Sigmoid colon (tissue), 4 donors: ENCODE measurements around the gene TAOK3.

Experiments used
- EP300 ChIP-seq, 4 donors: sonication (generic); formaldehyde crosslinking; IDR thresholded peaks; one replicate each; pipeline ENCODE4 v1.6.1; 2017; ENCODE audit warnings: antibody characterized with exemption in 4 of 4
- TF ChIP-seq, protein P1 (sequence below), 4 experiments: fragments of 450-650 bp in 3 of 4; fragments of 200-600 bp in 1 of 4; IDR thresholded peaks; one replicate each; pipeline ENCODE4 v1.5.1; 2016 to 2019; ENCODE audit warnings: antibody characterized with exemption in 4 of 4, mild to moderate bottlenecking in 3 of 4, moderate library complexity in 2 of 4

DNA sequence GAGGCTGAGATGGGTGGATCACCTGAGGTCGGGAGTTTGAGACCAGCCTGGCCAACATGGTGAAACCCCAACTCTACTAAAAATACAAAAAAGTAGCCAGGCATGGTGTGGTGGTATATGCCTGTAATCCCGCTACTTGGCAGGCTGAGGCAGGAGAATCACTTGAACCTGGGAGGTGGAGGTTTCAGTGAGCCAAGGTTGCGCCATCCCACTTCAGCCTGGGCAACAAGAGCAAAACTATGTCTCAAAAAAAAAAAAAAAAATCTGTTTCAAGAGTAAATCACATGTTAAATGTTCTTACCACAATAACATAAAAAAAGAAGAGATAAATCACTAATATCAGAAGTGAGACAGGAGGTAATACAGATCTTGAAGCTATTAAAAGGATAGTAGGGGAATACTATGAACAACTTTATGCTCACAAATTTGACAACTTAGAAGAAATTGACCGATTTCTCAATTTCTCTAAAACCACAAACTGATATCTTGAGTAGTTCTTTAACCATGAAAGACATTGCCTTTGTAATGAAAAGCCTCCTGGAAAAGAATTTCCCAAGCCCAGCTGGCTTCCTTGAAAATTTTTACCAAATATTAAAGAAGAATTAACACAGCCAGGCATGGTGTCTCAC lies 37.7 kb downstream of the TAOK3 start:
- TF ChIP-seq, protein P1, sequence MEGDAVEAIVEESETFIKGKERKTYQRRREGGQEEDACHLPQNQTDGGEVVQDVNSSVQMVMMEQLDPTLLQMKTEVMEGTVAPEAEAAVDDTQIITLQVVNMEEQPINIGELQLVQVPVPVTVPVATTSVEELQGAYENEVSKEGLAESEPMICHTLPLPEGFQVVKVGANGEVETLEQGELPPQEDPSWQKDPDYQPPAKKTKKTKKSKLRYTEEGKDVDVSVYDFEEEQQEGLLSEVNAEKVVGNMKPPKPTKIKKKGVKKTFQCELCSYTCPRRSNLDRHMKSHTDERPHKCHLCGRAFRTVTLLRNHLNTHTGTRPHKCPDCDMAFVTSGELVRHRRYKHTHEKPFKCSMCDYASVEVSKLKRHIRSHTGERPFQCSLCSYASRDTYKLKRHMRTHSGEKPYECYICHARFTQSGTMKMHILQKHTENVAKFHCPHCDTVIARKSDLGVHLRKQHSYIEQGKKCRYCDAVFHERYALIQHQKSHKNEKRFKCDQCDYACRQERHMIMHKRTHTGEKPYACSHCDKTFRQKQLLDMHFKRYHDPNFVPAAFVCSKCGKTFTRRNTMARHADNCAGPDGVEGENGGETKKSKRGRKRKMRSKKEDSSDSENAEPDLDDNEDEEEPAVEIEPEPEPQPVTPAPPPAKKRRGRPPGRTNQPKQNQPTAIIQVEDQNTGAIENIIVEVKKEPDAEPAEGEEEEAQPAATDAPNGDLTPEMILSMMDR (IDR thresholded peaks at IDR 0.05) = no peak
- no peak for TF ChIP-seq EP300 (IDR thresholded peaks at IDR 0.05)
